RWPE1 (cell line): ENCODE results near the gene CLCN7.
"Not testable (repeated sequence)": the region's sequence is repeated elsewhere in the genome, so short reads cannot be mapped to it uniquely, and the experiment has no call there.

ENCODE experiments used
- CTCF ChIA-PET: fragments of 350-600 bp; sonication (Branson Sonifier 250); formaldehyde crosslinking; extraction: SDS; loops from one replicate; lab custom pipeline; 2021; lab: Yijun Ruan, JAX
- POLR2A ChIA-PET: fragments of 400-600 bp; formaldehyde crosslinking; extraction: SDS; loops from one replicate; lab custom pipeline; 2020; ENCODE audit warnings: antibody characterized with exemption; ENCODE audit not compliant: low non-redundant PET; lab: Yijun Ruan, JAX
- DNase-seq: peaks from one replicate; pipeline ENCODE4 v3.0.0; 2012; ENCODE audit warnings: low spot score
- H3K27ac ChIP-seq: fragments of 450-650 bp; 2 replicates; pipeline ENCODE4 v1.5.1; 2017
- TF ChIP-seq, protein P1 (sequence below): fragments of 450-650 bp; conservative IDR thresholded peaks from 2 replicates; pipeline ENCODE4 v1.5.1; 2017; ENCODE audit warnings: low read depth, mild to moderate bottlenecking

CLCN7 gene

GRCh38 chr16:1444730-1445517, 29.9 kb downstream of the CLCN7 start:
- no peak overlapping the region for H3K27ac ChIP-seq
- TF ChIP-seq, protein P1, sequence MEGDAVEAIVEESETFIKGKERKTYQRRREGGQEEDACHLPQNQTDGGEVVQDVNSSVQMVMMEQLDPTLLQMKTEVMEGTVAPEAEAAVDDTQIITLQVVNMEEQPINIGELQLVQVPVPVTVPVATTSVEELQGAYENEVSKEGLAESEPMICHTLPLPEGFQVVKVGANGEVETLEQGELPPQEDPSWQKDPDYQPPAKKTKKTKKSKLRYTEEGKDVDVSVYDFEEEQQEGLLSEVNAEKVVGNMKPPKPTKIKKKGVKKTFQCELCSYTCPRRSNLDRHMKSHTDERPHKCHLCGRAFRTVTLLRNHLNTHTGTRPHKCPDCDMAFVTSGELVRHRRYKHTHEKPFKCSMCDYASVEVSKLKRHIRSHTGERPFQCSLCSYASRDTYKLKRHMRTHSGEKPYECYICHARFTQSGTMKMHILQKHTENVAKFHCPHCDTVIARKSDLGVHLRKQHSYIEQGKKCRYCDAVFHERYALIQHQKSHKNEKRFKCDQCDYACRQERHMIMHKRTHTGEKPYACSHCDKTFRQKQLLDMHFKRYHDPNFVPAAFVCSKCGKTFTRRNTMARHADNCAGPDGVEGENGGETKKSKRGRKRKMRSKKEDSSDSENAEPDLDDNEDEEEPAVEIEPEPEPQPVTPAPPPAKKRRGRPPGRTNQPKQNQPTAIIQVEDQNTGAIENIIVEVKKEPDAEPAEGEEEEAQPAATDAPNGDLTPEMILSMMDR, result no peak

GRCh38 chr16:1443980-1444729, 30.7 kb downstream of the CLCN7 start, which contains the start of gene CCDC154:
Gene CCDC154 (minus strand): TSS chr16:1444556. CDS start chr16:1444322, 234 bp downstream.
- no peak for DNase-seq
- no peak within 1 kb of the TSS for H3K27ac ChIP-seq
- TF ChIP-seq, protein P1, result no peak
- CTCF ChIA-PET, result interaction anchor here (0.5 kb wide), 1 partner anchor 186 kb away, joined by 3 read pairs; no protein-coding TSS in a partner anchor
- POLR2A ChIA-PET, result no interaction called here

More at GRCh38 chr16:1444730-1445517, 29.9 kb downstream of the CLCN7 start:
- DNase-seq, result no peak
- ChIA-PET CTCF (no interaction called here), POLR2A (no interaction called here)

- CTCF ChIA-PET, result interaction anchor here (0.5 to 0.6 kb wide), 3 partner anchors 76 to 399 kb away, joined by 3 to 8 read pairs (median 4); no protein-coding TSS in a partner anchor
- POLR2A ChIA-PET, result no interaction called here
These were observed 31.3 kb downstream of the CLCN7 start for GRCh38 chr16:1443403-1443973.

GRCh38 chr16:1442697-1443096, 32.1 kb downstream of the CLCN7 start:
- TF ChIP-seq, protein P1, result no peak
- ChIA-PET CTCF (interaction anchor here (0.6 kb wide), 1 partner anchor 75 kb away, joined by 8 read pairs; no protein-coding TSS in a partner anchor), POLR2A (no interaction called here)
- H3K27ac ChIP-seq, result no peak overlapping the region
- no peak for DNase-seq

More at GRCh38 chr16:1443403-1443973, 31.3 kb downstream of the CLCN7 start:
- TF ChIP-seq, protein P1, result no peak
- H3K27ac ChIP-seq, result no peak overlapping the region
- no peak for DNase-seq

GRCh38 chr16:1441391-1441829, 33.4 kb downstream of the CLCN7 start:
- no peak for DNase-seq
- TF ChIP-seq, protein P1, result no peak
- ChIA-PET POLR2A (no interaction called here), CTCF (no interaction called here)
- H3K27ac ChIP-seq, result no peak overlapping the region

DNA sequence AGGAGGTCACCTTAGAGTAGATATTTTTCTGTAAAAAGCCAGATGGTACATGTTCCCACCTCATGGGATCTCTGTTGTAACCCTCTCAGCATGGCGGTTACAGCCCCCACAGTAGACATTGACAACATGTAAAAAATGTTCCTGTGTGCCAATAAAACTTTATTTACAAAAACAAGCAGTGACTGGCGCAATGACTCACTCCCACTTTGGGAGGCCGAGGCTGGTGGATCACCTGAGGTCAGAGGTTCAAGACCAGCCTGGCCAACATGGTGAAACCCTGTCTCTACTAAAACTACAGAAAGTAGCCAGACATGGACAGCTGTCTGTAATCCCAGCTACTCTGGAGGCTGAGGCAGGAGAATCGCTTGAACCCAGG, 35.1 kb downstream of the CLCN7 start:
- POLR2A ChIA-PET, DNase-seq, CTCF ChIA-PET, H3K27ac ChIP-seq: not testable (repeated sequence)
